ENCODE data around the gene JCAD.
A peak's percentile ranks its signal among the peaks of the same experiment; 100 is the strongest.
"Not testable (repeated sequence)": the region's sequence is repeated elsewhere in the genome, so short reads cannot be mapped to it uniquely, and the experiment has no call there.

JCAD gene

GRCh38 chr10:30059209-30060107 lies at the start of gene JCAD:
Gene JCAD (minus strand): TSS chr10:30059586. CDS start chr10:30047812, 11,774 bp downstream.
- peak; percentile 71 for DNase-seq (ENCODE audit: low read depth)

GRCh38 chr10:30106987-30107386 lies 47.6 kb upstream of the JCAD start:
- no peak for DNase-seq (ENCODE audit: low read depth)

GRCh38 chr10:30103595-30104320 lies 44.4 kb upstream of the JCAD start:
- no peak for DNase-seq (ENCODE audit: low read depth)

DNA sequence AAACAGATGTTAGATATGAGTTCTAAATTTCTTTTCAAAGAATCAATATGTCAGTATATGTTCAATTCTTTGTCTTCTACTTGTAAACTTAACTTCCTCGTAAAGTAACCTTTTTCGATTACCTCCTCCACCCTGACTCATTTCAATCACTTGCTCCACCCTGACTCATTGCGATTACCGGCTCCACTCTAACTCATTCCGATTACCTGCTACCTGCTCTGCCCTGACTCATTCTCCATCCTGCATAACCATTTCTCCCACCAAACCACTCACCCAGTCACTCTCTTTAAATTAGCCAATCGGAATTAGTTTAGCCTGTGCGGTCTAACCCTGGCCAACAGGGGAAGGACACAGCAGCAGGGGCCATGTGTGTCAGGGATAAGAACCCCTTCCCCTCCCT lies 40.3 kb upstream of the JCAD start:
- DNase-seq (ENCODE audit: low read depth): not testable (repeated sequence)

GRCh38 chr10:30099101-30099500 lies 39.7 kb upstream of the JCAD start:
- no peak for DNase-seq (ENCODE audit: low read depth)

DNA sequence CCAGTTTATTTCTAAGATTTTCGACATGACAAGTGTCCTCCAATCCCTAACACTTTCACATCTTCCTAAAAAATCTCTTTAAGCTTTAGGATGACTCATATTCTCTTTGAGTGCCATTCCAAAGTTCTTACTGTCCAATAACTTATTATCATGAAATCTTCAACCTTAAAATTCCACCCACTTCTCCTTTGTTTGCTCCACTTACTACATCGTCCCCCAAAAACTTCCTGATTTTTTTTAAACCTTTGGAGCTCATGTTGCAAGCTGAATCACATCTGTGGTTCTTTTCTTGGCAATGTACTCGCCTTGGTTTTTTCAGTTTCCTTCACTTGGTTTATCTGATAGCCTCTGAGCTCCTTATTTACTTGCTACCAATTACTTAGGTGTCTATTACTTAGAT lies 39.2 kb upstream of the JCAD start:
- peak; percentile 96 for DNase-seq (ENCODE audit: low read depth)

DNA sequence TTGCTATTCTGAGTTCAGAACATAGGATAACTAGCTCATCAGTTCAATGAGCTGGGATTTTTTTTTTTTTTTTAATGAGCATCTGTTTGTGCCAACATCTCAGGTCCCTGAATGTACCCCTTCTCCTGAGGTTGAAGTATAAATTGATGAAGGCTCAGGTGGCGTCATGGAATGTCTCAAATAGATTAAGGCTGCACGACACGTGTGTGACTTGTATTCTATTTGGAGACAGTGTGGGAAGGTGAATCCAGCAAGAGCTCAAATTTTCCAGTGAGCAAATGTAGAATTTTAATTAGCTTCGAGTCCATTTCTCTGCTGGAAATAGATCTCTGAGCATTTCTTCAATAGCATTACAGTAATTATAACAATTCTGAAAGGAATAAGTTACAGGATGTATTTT lies 37.2 kb upstream of the JCAD start:
- no peak for DNase-seq (ENCODE audit: low read depth)

- no peak for DNase-seq (ENCODE audit: low read depth)
These were observed 36.4 kb upstream of the JCAD start for GRCh38 chr10:30095631-30096422.

DNA sequence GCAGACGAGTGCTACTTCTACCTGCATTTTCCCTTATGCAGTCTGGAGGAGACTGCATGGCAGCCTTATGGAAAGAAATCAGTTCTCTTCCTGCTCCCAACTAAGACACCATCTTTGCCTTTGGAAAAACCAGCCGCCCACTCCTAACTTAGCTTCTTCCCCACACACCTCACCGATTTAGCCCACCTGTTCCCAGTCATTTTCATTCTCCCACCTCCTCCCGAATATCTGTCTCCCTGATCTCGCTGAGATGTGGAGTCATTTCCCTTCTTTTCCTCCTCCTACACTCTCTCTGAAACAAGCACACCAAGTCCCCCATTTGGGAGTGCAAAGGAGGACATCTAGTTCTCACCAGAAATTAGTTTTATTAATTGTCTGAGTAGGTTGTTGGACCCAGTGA lies 35.2 kb upstream of the JCAD start:
- no peak for DNase-seq (ENCODE audit: low read depth)

DNA sequence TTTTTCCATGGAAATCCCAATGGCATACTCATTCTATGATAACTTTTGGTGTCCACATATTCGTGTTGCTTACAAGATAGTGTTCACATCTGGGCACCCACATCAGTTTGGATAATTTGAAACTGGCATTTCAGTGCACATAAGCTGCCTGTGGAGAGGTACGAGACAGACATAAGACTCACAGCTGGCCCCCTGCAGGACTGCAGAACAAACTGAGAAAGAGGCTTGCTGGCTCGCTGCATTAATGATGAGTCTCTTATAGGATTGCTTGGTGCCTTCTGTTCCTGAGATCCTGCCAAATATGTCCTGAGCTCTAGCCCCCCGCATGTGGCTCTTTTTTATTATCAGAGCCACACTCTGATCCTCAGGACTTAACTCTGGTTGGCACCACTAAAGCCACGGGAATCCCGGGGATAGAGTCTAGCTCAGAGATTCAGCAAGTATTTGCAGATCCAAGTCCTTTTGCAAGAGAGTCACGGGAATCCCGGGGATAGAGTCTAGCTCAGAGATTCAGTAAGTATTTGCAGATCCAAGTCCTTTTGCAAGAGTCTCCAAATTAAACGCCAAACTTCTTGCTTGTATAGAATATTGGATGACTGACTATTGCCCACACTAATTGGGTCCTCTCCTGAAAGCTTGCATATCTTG lies 34.0 kb upstream of the JCAD start:
- DNase-seq (ENCODE audit: low read depth): no peak

GRCh38 chr10:30092151-30092790 lies 32.9 kb upstream of the JCAD start:
- DNase-seq (ENCODE audit: low read depth): peak; percentile 80

GRCh38 chr10:30091136-30091535 lies 31.8 kb upstream of the JCAD start:
- DNase-seq (ENCODE audit: low read depth): no peak

GRCh38 chr10:30088178-30088577 lies 28.8 kb upstream of the JCAD start:
- no peak for DNase-seq (ENCODE audit: low read depth)

DNA sequence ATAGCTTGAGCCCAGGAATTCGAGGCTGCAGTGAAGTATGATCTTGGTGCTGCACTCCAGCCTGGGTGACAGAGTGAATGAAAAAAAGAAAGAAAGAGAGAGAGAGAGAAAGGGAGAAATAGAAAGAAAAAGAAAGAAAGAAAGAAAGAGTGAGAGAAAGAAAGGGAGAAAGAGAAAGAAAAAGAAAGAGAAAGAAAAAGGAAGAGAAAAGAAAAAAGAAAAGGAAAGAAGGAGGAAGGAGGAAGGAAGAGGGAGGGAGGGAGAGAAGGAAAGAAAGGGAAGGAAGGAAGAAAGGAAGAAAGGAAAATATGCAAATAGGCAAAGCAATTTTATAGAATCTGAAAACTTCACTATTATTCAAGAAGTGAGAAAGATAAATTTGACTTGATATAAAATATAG lies 24.5 kb upstream of the JCAD start:
- DNase-seq (ENCODE audit: low read depth): no peak

- no peak for DNase-seq (ENCODE audit: low read depth)
These were observed 21.8 kb upstream of the JCAD start for GRCh38 chr10:30081182-30081581.

DNA sequence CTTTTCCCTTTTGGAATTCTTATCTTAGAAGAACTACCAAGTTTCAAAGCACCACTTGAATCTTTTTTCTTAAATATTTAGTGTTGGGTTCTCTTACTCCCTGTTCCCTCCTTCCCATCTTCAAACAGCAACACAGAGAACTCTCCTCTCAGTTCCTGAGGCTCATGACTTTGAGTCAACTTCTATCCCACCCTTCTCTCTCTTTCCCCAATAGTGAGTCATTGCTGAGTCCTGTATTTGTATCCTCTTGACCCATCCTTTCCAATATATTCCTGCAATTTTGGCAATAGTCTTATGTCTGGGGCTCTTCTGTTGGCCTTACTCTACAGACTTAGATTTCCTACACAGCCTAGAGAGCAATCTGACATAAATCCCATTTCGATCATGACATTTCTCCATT lies 20.8 kb upstream of the JCAD start:
- peak; percentile 41 for DNase-seq (ENCODE audit: low read depth)

DNA sequence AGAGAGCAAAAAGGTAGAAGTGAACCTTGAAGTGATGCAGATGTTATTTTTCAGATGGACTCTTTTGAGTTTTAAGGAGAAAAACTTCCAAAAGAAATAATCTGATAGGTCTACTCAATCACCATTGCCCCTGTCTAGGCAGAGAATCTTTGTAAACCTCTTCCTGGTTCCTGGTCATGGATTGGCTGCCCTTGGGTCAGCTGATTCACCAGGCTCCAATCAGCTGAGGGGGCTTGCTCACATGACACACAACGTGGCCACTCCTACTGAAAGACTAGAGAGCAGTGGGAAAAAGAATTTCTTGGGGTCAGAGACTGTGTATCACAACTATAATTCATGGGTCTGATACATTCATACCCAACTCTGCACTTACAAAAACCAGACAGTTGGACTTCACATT lies 20.0 kb upstream of the JCAD start:
- DNase-seq (ENCODE audit: low read depth): no peak

DNA sequence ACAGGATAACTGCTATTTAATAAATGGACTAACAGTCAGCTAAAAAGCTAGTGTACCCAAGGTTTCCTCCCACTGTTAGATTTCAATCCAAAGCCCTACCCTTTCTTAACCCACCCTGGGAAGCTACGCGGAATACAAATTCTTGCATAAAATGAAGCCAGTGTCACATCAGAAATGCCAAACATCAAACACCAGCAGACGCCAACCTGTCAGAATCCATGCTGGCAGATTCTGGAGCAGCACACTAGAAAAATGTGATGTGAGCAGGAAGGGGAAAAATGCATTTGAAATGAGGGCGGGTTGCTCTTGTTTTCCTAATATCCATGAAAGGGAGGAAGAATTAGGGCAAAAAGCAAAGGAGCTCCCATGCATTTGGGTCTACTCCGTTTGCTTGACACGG lies 16.1 kb upstream of the JCAD start:
- no peak for DNase-seq (ENCODE audit: low read depth)

GRCh38 chr10:30074933-30075332 lies 15.5 kb upstream of the JCAD start:
- DNase-seq (ENCODE audit: low read depth): no peak

GRCh38 chr10:30074090-30074489 lies 14.7 kb upstream of the JCAD start:
- no peak for DNase-seq (ENCODE audit: low read depth)

DNA sequence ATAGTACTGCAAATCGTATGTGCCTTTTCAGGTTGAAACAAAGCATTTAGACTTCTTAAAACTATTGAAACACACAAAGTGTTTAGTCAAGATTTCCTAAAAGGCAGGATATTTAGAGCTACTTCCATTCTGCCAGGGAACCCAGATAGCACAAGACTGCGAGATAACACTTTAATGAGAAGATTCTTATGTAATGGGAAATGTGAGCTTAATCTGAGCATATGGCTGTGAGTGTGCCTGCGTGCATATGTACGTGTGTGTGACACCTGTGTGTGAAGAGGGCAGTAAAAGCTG lies 14.3 kb upstream of the JCAD start:
- no peak for DNase-seq (ENCODE audit: low read depth)

Data from EH (cell line).